Measurements from ENCODE around the gene ZNF140.

Gene ZNF140

DNA sequence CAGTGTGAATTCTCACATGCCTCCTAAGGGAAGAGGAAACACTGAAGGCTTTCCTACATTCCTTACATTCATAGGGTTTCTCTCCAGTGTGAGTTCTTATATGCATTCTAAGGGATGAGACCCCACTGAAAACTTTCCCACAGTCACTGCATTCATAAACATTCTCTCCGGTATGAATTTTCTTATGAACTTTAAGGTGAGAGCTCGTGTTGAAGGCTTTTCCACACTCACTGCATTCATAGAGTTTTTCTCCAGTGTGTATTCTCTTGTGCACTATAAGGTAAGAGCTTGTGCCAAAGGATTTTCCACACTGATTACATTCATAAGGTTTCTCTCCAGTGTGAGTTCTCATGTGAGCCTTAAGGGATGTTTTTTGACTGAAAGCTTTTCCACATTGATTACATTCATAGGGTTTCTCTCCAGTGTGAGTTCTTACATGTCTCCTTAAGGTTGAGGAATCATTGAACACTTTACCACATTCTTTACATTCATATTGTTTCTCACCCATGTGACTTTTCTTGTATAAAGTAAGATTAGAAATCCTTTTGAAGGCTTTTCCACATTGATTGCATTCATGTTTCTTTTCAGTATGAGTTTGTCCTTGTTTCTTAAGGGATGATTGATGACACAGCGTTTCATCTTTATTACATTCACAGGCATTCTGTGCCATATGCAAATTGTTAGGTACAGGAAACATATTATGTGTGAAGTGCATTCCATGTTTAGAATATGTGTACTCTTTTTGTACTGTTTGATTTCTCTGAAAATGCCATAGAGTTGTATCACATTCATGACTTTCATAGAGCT, 39.9 kb downstream of the ZNF140 start:
- Histone ChIP-seq H3K9ac (ENCODE audit: low read length) (no peak overlapping the region), H3K79me1 (ENCODE audit: low read length) (no peaks in the 10 kb centered on the region), H3K4ac (ENCODE audit: low read depth, low read length) (no peak overlapping the region), H3K4me1 (ENCODE audit: control insufficient read depth in 1 of 2, insufficient read depth in 2 of 2, low read length in 2 of 2) (no peaks in the 10 kb centered on the region), H3K27ac (ENCODE audit: low read depth, low read length) (no peak overlapping the region), H3K4me2 (ENCODE audit: low read length) (no peak overlapping the region), H3K23ac (ENCODE audit: low read length) (no peak overlapping the region), H2BK12ac (ENCODE audit: low read length) (no peak overlapping the region), H3K79me2 (ENCODE audit: control insufficient read depth, insufficient read depth, low read length, poor library complexity) (no peaks in the 10 kb centered on the region), H3K27me3 (ENCODE audit: insufficient read depth, low read length) (no peaks in the 10 kb centered on the region), H4K8ac (ENCODE audit: low read depth, low read length) (no peak overlapping the region), H3K9me3 (ENCODE audit: insufficient read depth, low read depth, low read length) (peaks cover 19% of the 10 kb centered on the region), H3K36me3 (ENCODE audit: control insufficient read depth in 1 of 2, insufficient read depth in 2 of 2, low read length in 2 of 2) (peaks cover 8 to 12% of the 10 kb centered on the region in 2 experiments), H3K4me3 (ENCODE audit: low read depth, low read length) (no peak overlapping the region), H2AK5ac (ENCODE audit: low read length) (no peak overlapping the region), H2BK5ac (ENCODE audit: low read depth, low read length, poor library complexity) (no peak overlapping the region), H2AFZ (ENCODE audit: insufficient read depth, low read length, poor library complexity) (no peak overlapping the region), H3K14ac (ENCODE audit: low read length) (no peak overlapping the region), H4K12ac (ENCODE audit: low read depth, low read length) (no peak overlapping the region), H2BK120ac (ENCODE audit: insufficient read depth, low read length, poor library complexity) (no peak overlapping the region), H4K91ac (ENCODE audit: low read depth, low read length) (no peak overlapping the region), H3K18ac (ENCODE audit: low read length) (no peak overlapping the region)
- WGBS (ENCODE audit: extremely low coverage, insufficient coverage, insufficient read length): no CpG with 5 or more reads among the region's 3 CpGs
- DNase-seq: no peak

DNA sequence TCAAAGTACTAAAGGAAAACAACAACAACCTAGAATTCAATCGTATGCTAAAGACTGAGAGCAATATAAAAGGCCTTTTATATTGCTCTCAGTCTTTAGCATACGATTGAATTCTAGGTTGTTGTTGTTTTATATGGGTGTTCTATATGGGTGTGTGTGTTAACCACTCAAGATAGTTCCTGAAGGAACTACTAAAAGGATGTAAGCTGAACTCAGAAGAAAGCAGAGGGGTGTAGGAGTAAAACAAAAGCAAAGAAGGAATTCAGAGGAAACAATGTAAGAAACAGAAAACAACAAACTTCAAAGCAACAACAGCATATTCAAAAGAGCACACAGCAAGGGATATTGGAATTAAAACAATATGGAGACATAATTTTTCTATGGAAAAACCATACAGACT, 44.0 kb downstream of the ZNF140 start:
- H3K18ac ChIP-seq (ENCODE audit: low read length): no peak overlapping the region
- no peak overlapping the region for H3K23ac ChIP-seq (ENCODE audit: low read length)
- no peaks in the 10 kb centered on the region for H3K79me1 ChIP-seq (ENCODE audit: low read length)
- no peak overlapping the region for H2BK12ac ChIP-seq (ENCODE audit: low read length)
- peaks cover 2 to 3% of the 10 kb centered on the region in 2 experiments for H3K4me1 ChIP-seq (ENCODE audit: control insufficient read depth in 1 of 2, insufficient read depth in 2 of 2, low read length in 2 of 2)
- H2BK120ac ChIP-seq (ENCODE audit: insufficient read depth, low read length, poor library complexity): no peak overlapping the region
- no peak overlapping the region for H4K8ac ChIP-seq (ENCODE audit: low read depth, low read length)
- H3K9me3 ChIP-seq (ENCODE audit: insufficient read depth, low read depth, low read length): peaks cover 14% of the 10 kb centered on the region
- no peak overlapping the region for H2AK5ac ChIP-seq (ENCODE audit: low read length)
- no peak overlapping the region for H3K4me3 ChIP-seq (ENCODE audit: low read depth, low read length)
- no peak overlapping the region for H2BK5ac ChIP-seq (ENCODE audit: low read depth, low read length, poor library complexity)
- H4K91ac ChIP-seq (ENCODE audit: low read depth, low read length): no peak overlapping the region
- WGBS (ENCODE audit: extremely low coverage, insufficient coverage, insufficient read length): no CpG with 5 or more reads among the region's 2 CpGs
- H3K9ac ChIP-seq (ENCODE audit: low read length): no peak overlapping the region
- H3K79me2 ChIP-seq (ENCODE audit: control insufficient read depth, insufficient read depth, low read length, poor library complexity): no peaks in the 10 kb centered on the region
- H3K4ac ChIP-seq (ENCODE audit: low read depth, low read length): no peak overlapping the region
- no peaks in the 10 kb centered on the region for H3K27me3 ChIP-seq (ENCODE audit: insufficient read depth, low read length)
- no peak overlapping the region for H4K12ac ChIP-seq (ENCODE audit: low read depth, low read length)
- H2AFZ ChIP-seq (ENCODE audit: insufficient read depth, low read length, poor library complexity): no peak overlapping the region
- H3K27ac ChIP-seq (ENCODE audit: low read depth, low read length): no peak overlapping the region
- H3K14ac ChIP-seq (ENCODE audit: low read length): no peak overlapping the region
- H3K4me2 ChIP-seq (ENCODE audit: low read length): no peak overlapping the region
- peaks cover 8 to 10% of the 10 kb centered on the region in 2 experiments for H3K36me3 ChIP-seq (ENCODE audit: control insufficient read depth in 1 of 2, insufficient read depth in 2 of 2, low read length in 2 of 2)
- DNase-seq: no peak

DNA sequence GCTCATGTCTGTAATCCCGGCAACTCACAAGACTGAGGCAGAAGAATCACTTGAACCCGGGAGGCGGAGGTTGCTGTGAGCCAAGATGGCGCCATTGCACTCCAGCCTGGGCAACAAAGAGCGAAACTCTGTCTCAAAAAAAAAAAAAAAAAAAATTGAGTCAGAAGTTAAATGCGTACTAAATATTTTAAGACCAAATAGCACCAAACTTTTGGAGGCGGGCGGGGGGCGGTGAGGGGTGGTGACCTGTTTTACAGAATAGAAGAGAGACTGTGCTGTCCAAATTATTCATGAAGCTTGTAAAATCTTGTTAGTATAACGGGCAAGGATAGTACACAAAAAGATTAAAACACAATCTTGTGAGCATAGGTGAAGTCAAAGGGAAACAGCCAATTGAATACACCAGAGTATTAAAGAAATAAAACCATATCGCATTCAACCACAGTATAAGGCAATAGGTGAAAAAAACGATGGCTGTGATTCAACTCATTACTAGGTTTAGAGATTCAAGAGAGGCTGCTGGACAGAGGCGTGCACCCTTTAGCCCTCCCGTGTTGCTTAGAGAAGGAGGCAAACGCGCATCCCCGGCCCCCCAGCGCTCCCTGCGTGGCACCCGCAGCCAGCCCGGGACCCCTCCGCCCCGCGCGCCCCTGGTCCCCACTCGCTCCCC, 48.8 kb downstream of the ZNF140 start:
- no peak overlapping the region for H2AK5ac ChIP-seq (ENCODE audit: low read length)
- no CpG with 5 or more reads among the region's 26 CpGs for WGBS (ENCODE audit: extremely low coverage, insufficient coverage, insufficient read length)
- H2AFZ ChIP-seq (ENCODE audit: insufficient read depth, low read length, poor library complexity): peak overlapping the region; percentile 98
- H3K4me3 ChIP-seq (ENCODE audit: low read depth, low read length): peak overlapping the region; percentile 88
- H3K14ac ChIP-seq (ENCODE audit: low read length): peak overlapping the region; percentile 81
- no peak overlapping the region for H3K4ac ChIP-seq (ENCODE audit: low read depth, low read length)
- peaks cover 8% of the 10 kb centered on the region for H3K79me1 ChIP-seq (ENCODE audit: low read length)
- no peak overlapping the region for H3K23ac ChIP-seq (ENCODE audit: low read length)
- no peaks in the 10 kb centered on the region for H3K27me3 ChIP-seq (ENCODE audit: insufficient read depth, low read length)
- H3K18ac ChIP-seq (ENCODE audit: low read length): peak overlapping the region; percentile 81
- peaks cover 6 to 8% of the 10 kb centered on the region in 2 experiments for H3K36me3 ChIP-seq (ENCODE audit: control insufficient read depth in 1 of 2, insufficient read depth in 2 of 2, low read length in 2 of 2)
- H2BK120ac ChIP-seq (ENCODE audit: insufficient read depth, low read length, poor library complexity): peak overlapping the region; percentile 29
- H2BK5ac ChIP-seq (ENCODE audit: low read depth, low read length, poor library complexity): peak overlapping the region; percentile 70
- H4K8ac ChIP-seq (ENCODE audit: low read depth, low read length): peak overlapping the region; percentile 79
- peak overlapping the region; percentile 75 for H3K4me2 ChIP-seq (ENCODE audit: low read length)
- peak overlapping the region; percentile 64 for H3K9ac ChIP-seq (ENCODE audit: low read length)
- no peak overlapping the region for H2BK12ac ChIP-seq (ENCODE audit: low read length)
- peaks cover 2 to 3% of the 10 kb centered on the region in 2 experiments for H3K4me1 ChIP-seq (ENCODE audit: control insufficient read depth in 1 of 2, insufficient read depth in 2 of 2, low read length in 2 of 2)
- peak overlapping the region; percentile 74 for H3K27ac ChIP-seq (ENCODE audit: low read depth, low read length)
- peaks cover 4% of the 10 kb centered on the region for H3K79me2 ChIP-seq (ENCODE audit: control insufficient read depth, insufficient read depth, low read length, poor library complexity)
- peak in 1 of 2 donors; percentile 60 for DNase-seq
- H4K91ac ChIP-seq (ENCODE audit: low read depth, low read length): peak overlapping the region; percentile 50
- peak overlapping the region; percentile 68 for H4K12ac ChIP-seq (ENCODE audit: low read depth, low read length)
- peaks cover 11% of the 10 kb centered on the region for H3K9me3 ChIP-seq (ENCODE audit: insufficient read depth, low read depth, low read length)

DNA sequence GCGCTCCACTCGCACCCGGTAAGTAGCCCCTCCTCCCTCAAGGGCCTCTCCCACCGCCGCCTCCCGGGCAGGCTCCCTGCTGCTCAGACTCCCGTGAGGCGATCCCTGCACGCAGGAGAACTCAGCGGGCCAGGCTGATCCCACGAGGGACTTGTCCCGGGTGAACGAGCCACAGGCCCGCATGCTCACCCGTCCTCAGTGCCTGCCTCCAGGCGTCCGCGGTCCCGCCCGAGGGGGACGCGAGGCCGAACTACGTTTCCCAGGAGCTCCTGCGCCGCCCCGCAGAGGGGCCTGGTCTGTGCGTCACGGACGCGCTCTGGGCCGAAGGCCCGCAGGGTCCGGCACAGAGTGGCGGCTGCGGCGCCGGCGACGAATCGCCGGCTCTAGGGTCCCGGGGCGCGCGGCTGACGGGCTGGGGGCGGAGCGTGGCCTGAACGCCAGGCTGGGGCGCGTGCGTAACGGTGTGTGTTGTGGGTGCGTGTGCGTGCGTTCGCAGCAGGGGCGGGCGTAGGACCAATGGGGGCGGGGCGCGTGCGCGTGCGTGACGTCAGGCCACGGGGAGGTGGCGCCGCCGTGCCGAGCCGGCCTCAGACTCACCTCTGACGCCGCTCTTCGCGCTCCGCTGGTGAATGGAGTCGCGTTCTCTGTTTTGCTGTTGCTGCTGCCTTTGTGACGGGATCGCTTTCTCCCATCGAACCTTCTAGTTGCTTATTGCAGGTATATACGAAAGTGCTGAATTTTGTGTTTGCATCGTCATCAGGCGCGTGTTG, 49.5 kb downstream of the ZNF140 start, which contains the start of the genes ZNF10 and ZNF891:
Gene ZNF10 (plus strand): TSS at position 590 of the 770 bp plus-strand sequence. CDS start 13,866 bp downstream, outside the sequence.
Gene ZNF891 (minus strand): TSS at position 237 of the 770 bp plus-strand sequence. CDS start 8,356 bp downstream, outside the sequence.
- WGBS (ENCODE audit: extremely low coverage, insufficient coverage, insufficient read length): no CpG with 5 or more reads among the region's 87 CpGs
- Histone ChIP-seq H3K36me3 (ENCODE audit: control insufficient read depth in 1 of 2, insufficient read depth in 2 of 2, low read length in 2 of 2) (peaks cover 9% of the 10 kb centered on the region in 2 experiments), H4K12ac (ENCODE audit: low read depth, low read length) (peak within 1 kb of the TSS; percentile 68), H3K4me1 (ENCODE audit: control insufficient read depth in 1 of 2, insufficient read depth in 2 of 2, low read length in 2 of 2) (peaks cover 2 to 3% of the 10 kb centered on the region in 2 experiments), H4K91ac (ENCODE audit: low read depth, low read length) (peak within 1 kb of the TSS; percentile 50), H2AFZ (ENCODE audit: insufficient read depth, low read length, poor library complexity) (peak within 1 kb of the TSS; percentile 98), H2BK120ac (ENCODE audit: insufficient read depth, low read length, poor library complexity) (peak within 1 kb of the TSS; percentile 36), H3K23ac (ENCODE audit: low read length) (no peak within 1 kb of the TSS), H4K8ac (ENCODE audit: low read depth, low read length) (peak within 1 kb of the TSS; percentile 79), H3K9me3 (ENCODE audit: insufficient read depth, low read depth, low read length) (peaks cover 11% of the 10 kb centered on the region), H3K79me2 (ENCODE audit: control insufficient read depth, insufficient read depth, low read length, poor library complexity) (peaks cover 4% of the 10 kb centered on the region), H3K14ac (ENCODE audit: low read length) (peak within 1 kb of the TSS; percentile 81), H3K18ac (ENCODE audit: low read length) (peak within 1 kb of the TSS; percentile 81), H3K4ac (ENCODE audit: low read depth, low read length) (no peak within 1 kb of the TSS), H3K9ac (ENCODE audit: low read length) (peak within 1 kb of the TSS; percentile 64), H3K27ac (ENCODE audit: low read depth, low read length) (peak within 1 kb of the TSS; percentile 74), H3K4me2 (ENCODE audit: low read length) (peak within 1 kb of the TSS; percentile 75), H2AK5ac (ENCODE audit: low read length) (no peak within 1 kb of the TSS), H3K4me3 (ENCODE audit: low read depth, low read length) (peak within 1 kb of the TSS; percentile 88), H2BK12ac (ENCODE audit: low read length) (no peak within 1 kb of the TSS), H2BK5ac (ENCODE audit: low read depth, low read length, poor library complexity) (peak within 1 kb of the TSS; percentile 70), H3K79me1 (ENCODE audit: low read length) (peaks cover 8% of the 10 kb centered on the region), H3K27me3 (ENCODE audit: insufficient read depth, low read length) (no peaks in the 10 kb centered on the region)
- peak; percentile 96 to 98 for DNase-seq

Measured in trophoblast cell (in vitro differentiated cells and primary cell).